LNCaP clone FGC (cell line): ENCODE results near the gene DNMT3A.

ENCODE experiments used
- DNase-seq: peaks from one replicate; pipeline ENCODE4 v3.0.0-alpha.2; 2011; ENCODE audit warnings: low read depth
- H3K4me3 ChIP-seq: 2 replicates; pipeline ENCODE4 v1.5.1; 2011; ENCODE audit warnings: mild to moderate bottlenecking, low read depth, low read length, control low read depth
- TF ChIP-seq, protein P1 (sequence below): IDR thresholded peaks from 2 replicates; pipeline ENCODE4 v1.5.1; 2012; ENCODE audit warnings: mild to moderate bottlenecking; ENCODE audit not compliant: control insufficient read depth, insufficient read depth; ENCODE audit errors: extremely low read depth

Gene DNMT3A

DNA sequence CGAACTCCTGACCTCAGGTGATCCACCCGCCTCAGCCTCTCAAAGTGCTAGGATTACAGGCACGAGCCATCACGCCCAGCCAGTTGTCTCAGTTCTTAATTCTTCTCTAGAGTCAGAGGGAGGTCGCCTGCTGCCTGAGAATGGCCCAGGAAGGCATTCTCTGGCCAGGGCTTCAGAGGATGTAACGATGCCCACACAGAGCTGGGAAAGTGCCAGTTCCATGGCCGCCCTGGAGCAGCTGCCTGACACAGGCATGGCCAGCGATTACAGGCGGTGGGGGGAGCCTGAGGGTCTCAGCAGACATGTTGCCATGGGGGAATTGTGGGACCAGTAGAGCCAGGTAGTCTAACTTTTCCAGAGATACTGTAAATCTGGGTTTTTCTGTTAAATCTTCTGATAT, 25.6 kb upstream of the DNMT3A start:
- no peak overlapping the region for H3K4me3 ChIP-seq
- DNase-seq: no peak
- TF ChIP-seq, protein P1, sequence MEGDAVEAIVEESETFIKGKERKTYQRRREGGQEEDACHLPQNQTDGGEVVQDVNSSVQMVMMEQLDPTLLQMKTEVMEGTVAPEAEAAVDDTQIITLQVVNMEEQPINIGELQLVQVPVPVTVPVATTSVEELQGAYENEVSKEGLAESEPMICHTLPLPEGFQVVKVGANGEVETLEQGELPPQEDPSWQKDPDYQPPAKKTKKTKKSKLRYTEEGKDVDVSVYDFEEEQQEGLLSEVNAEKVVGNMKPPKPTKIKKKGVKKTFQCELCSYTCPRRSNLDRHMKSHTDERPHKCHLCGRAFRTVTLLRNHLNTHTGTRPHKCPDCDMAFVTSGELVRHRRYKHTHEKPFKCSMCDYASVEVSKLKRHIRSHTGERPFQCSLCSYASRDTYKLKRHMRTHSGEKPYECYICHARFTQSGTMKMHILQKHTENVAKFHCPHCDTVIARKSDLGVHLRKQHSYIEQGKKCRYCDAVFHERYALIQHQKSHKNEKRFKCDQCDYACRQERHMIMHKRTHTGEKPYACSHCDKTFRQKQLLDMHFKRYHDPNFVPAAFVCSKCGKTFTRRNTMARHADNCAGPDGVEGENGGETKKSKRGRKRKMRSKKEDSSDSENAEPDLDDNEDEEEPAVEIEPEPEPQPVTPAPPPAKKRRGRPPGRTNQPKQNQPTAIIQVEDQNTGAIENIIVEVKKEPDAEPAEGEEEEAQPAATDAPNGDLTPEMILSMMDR: no peak

DNA sequence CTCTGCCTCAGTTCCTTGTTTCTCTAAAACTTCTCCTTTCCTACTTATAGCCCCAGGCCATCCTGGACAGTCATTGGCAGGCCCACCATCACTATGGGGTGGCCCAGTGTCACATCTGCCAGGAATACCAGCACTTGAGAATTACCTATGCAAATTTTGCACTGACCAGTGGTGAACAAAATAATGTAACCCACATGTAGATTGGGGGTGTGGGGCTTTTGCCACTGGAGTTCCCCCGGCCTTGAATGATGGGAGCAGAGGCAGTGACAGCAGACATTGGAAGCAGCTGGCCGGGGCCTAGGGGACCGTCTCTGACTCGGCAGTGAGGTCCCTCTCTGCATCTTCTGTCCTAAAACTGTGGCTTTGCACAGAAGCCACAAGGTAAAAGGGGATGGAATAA, 24.9 kb upstream of the DNMT3A start:
- TF ChIP-seq, protein P1: no peak
- DNase-seq: no peak
- H3K4me3 ChIP-seq: no peak overlapping the region

DNA sequence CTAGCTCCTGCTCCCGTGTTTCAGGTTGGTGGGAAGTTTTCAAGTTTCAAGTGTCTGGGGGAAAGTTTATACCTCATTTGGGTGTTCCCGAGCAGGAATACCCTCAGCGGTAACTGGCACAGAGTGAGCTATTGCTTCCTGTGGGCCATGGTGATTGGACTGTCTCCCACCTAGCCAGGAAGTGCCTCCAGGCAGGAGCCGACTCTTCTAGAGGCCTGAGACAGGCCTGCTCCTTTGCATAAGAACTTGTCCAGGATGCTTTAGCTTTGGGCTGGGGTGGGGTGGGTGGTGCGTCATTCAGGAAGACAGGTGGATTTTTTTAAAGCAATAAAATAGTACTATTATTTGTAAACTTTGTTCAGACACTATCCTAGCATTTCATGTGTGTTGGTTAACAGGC, 23.5 kb upstream of the DNMT3A start:
- TF ChIP-seq, protein P1: no peak
- DNase-seq: no peak
- no peak overlapping the region for H3K4me3 ChIP-seq

DNA sequence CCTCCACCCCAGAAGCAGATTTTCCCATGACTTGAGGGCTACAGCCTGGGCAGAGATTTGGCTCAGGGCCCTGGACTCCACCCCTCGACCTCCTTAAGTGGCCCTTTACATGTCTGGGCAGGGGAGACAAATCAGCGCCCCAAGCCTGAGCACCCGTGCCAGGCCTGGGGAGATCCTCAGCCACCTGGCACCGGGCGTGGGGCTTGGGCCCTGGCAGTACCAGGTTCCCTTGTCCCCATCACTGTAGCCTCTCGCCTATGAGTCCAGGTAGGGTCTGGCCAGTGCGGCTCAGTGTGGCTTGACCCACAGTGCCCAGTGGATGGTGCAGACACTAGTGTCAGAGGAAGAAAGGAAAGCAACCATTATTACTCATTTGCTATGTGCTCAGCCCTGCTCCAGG, 22.0 kb upstream of the DNMT3A start:
- TF ChIP-seq, protein P1: no peak
- no peak overlapping the region for H3K4me3 ChIP-seq
- no peak for DNase-seq

DNA sequence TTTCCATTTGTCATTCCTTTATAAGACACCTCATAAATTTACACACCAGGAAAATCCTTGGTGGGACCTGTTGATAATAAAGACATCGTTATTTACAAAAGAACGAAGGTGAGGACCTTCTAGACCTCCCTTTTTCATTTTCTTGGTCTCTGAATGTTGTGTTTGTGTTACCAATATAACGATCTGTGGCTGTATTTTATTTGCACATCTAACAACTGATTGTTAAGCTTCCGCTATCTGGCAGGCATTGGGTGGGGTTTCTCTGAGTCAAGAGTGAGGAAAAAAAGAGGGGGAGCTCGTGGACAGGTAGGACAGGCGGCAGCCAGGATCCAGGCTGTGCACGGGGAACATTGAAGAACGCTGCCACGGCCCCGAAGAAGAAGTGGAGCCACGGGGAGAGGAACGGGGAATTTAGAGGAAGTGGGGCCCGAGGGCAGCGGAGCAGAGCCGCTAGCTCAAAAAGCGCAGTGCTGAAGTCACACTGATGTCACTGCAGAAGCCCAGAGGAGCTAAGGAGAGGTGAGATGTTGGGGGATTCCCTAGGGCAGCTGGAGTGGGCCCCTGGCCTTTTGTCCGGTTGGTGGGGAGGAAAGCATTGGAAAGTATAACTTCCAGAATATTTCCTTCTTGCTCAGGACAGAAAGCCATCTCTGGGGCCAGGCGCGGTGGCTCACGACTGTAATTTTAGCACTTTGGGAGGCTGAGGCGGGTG, 20.9 kb upstream of the DNMT3A start:
- peak overlapping the region; percentile 6; the same call in 1 of the 2 replicates for H3K4me3 ChIP-seq
- DNase-seq: no peak
- TF ChIP-seq, protein P1: no peak

DNA sequence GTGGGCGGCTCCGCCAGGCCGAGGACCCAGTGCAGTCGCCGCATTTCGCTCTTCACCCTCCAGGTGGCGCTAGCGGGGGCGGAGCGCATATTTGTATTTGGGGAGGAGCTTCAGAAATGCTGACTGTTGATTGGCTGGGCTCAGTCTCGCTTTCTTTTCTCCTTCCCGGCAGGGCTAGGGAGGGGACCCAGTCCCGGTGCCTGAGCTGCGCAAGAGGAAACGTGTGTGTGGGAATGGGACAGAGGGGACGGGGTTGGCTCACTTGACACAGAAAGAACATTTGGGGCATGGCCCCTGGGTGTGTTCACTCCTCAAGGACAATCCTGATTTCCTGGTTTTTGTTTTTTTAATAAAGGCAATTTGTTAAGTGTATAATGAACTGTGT, 20.3 kb upstream of the DNMT3A start:
- peak overlapping the region; percentile 17 for H3K4me3 ChIP-seq
- TF ChIP-seq, protein P1: peak; percentile 81
- DNase-seq: peak; percentile 57
